ENCODE results near the gene SLC41A3. TPM values are rescaled to one million over a fixed set of nuclear protein-coding genes. Genes with fewer than 3 reads are reported as not detected.

The SLC41A3 gene
- total and polyA plus RNA-seq, 2 of the 4 experiments (the other 2 are of a cell fraction), result 30.5 to 43.5 TPM

GRCh38 chr3:126054870-126055269 lies 29.1 kb downstream of the SLC41A3 start:
- in situ Hi-C loops (cut with MboI; ENCODE audit: low sequenced_read_pairs) (no loop called here), dilution Hi-C loops (cut with HindIII; ENCODE audit: low sequenced_read_pairs, unreplicated experiment) (no loop called here), intact Hi-C loops (cut with micrococcal nuclease) (no loop called here)
- Histone ChIP-seq H3K4me3 (ENCODE audit: insufficient read depth, low read depth, low read length) (no peak overlapping the region), H3K9me1 (ENCODE audit: insufficient read depth, low read length) (peaks cover 11% of the 10 kb centered on the region; the same call in 1 of the 2 replicates), H3K27ac (ENCODE audit: insufficient read depth, low read length) (no peak overlapping the region), H3K23ac (ENCODE audit: low read depth, low read length) (no peak overlapping the region), H2AK5ac (ENCODE audit: low read depth, low read length) (no peak overlapping the region), H4K5ac (ENCODE audit: low read depth, low read length) (no peak overlapping the region), H2AK9ac (replicated peaks; ENCODE audit: low read depth, low read length, poor library complexity) (no peak overlapping the region), H3K9ac (ENCODE audit: low read depth, low read length) (no peak overlapping the region), H3K27me3 (ENCODE audit: control insufficient read depth, insufficient read depth, low read length) (no peaks in the 10 kb centered on the region), H3K4ac (ENCODE audit: low read depth, low read length) (no peak overlapping the region), H3K18ac (ENCODE audit: low read depth, low read length) (no peak overlapping the region), H3K79me1 (ENCODE audit: low read depth in 1 of 2, low read length in 2 of 2) (0 out of 4 replicates have a peak, but pooled peaks cover 0 to 3% of the 10 kb centered on the region in 2 experiments), H4K20me1 (ENCODE audit: insufficient read depth, low read length) (no peaks in the 10 kb centered on the region; the same call in 1 of the 2 replicates), H2BK15ac (ENCODE audit: low read depth, low read length) (no peak overlapping the region), H4K8ac (ENCODE audit: low read depth in 2 of 2, low read length in 2 of 2) (no peak overlapping the region), H3K4me1 (ENCODE audit: control insufficient read depth, insufficient read depth, low read length) (no peaks in the 10 kb centered on the region; the same call in 1 of the 2 replicates), H4K91ac (ENCODE audit: insufficient read depth, low read depth, low read length) (no peak overlapping the region), H3K9me3 (ENCODE audit: control insufficient read depth, insufficient read depth, low read length) (no peaks in the 10 kb centered on the region), H2BK120ac (ENCODE audit: low read depth, low read length) (no peak overlapping the region), H3K14ac (replicated peaks; ENCODE audit: low read depth, low read length) (no peak overlapping the region), H3K56ac (ENCODE audit: extremely low read depth, insufficient read depth, low read length) (no peak overlapping the region), H2BK5ac (ENCODE audit: low read depth, low read length, poor library complexity, severe bottlenecking) (no peak overlapping the region), H3K36me3 (ENCODE audit: control insufficient read depth, insufficient read depth, low read length) (no peaks in the 10 kb centered on the region), H2AFZ (replicated peaks; ENCODE audit: low read length, poor library complexity) (no peak overlapping the region), H3K4me2 (ENCODE audit: low read depth, low read length) (no peak overlapping the region), H2BK20ac (ENCODE audit: low read depth, low read length) (no peak overlapping the region)
- ATAC-seq (ENCODE audit: low read depth) (no peak), DNase-seq (no peak)
- no peak for TF ChIP-seq RCOR1 (IDR thresholded peaks at IDR 0.05; ENCODE audit: insufficient replicate concordance, low read length)
- POLR2A ChIA-PET (ENCODE audit: unreplicated experiment), result no interaction called here
- no TSS peak for BruUV-seq (replicated peaks)
- WGBS, 2 experiments (ENCODE audit: extremely low coverage in 2 of 2, insufficient read length in 1 of 2), result no CpG with 5 or more reads among the region's 5 CpGs
- CTCF ChIA-PET, result no interaction called here

Data from IMR-90 (cell line).